A673 (cell line): ENCODE measurements around the gene PTPN23. TPM values are rescaled to one million over a fixed set of nuclear protein-coding genes. Genes with fewer than 3 reads are reported as not detected.

Experiments
- BruUV-seq: library from RNA; stranded (reverse); fragments of 400-500 nt; replicated peaks from 2 replicates; lab custom pipeline; 2021; lab: Mats Ljungman, UMichigan
- CTCF ChIA-PET: fragments of 300-600 bp; sonication (Branson Sonifier 250); formaldehyde crosslinking; loops from one replicate; lab custom pipeline; 2022; ENCODE audit warnings: antibody characterized with exemption; lab: Charles Lee
- POLR2A ChIA-PET: fragments of 300-600 bp; sonication (Branson Sonifier 250); formaldehyde crosslinking; loops from one replicate; lab custom pipeline; 2022; ENCODE audit warnings: antibody characterized with exemption; ENCODE audit not compliant: low non-redundant PET; lab: Charles Lee
- DNase-seq: peaks from one replicate; pipeline ENCODE4 v3.0.0-alpha.2; 2015; ENCODE audit warnings: low spot score
- H3K27ac ChIP-seq: fragments of 200-600 bp; sonication (generic); 2 replicates; pipeline ENCODE4 v1.5.1; 2016; ENCODE audit warnings: mixed run types, low read depth, mild to moderate bottlenecking, mixed read lengths, antibody characterized with exemption, low read length; ENCODE audit not compliant: poor library complexity, severe bottlenecking
- H3K27me3 ChIP-seq: fragments of 200-600 bp; sonication (generic); replicated peaks from 2 replicates; pipeline ENCODE4 v1.6.1; 2017; ENCODE audit warnings: mixed run types, low read depth, mild to moderate bottlenecking, mixed read lengths, antibody characterized with exemption, low read length; ENCODE audit not compliant: insufficient read depth, poor library complexity
- H3K36me3 ChIP-seq: fragments of 200-600 bp; sonication (generic); 2 replicates; pipeline ENCODE4 v1.6.1; 2016; ENCODE audit warnings: mixed run types, mild to moderate bottlenecking, mixed read lengths, antibody characterized with exemption, low read length; ENCODE audit not compliant: insufficient read depth, poor library complexity, severe bottlenecking
- H3K4me1 ChIP-seq: fragments of 200-600 bp; sonication (generic); 2 replicates; pipeline ENCODE4 v1.6.1; 2017; ENCODE audit warnings: mixed run types, mild to moderate bottlenecking, mixed read lengths, antibody characterized with exemption, low read length; ENCODE audit not compliant: insufficient read depth, poor library complexity, severe bottlenecking
- H3K4me3 ChIP-seq: fragments of 200-600 bp; sonication (generic); 2 replicates; pipeline ENCODE4 v1.5.1; 2016; ENCODE audit warnings: low read depth, mixed run types, mild to moderate bottlenecking, mixed read lengths, low read length; ENCODE audit not compliant: poor library complexity, severe bottlenecking
- H3K9me3 ChIP-seq: fragments of 200-600 bp; sonication (generic); 2 replicates; pipeline ENCODE4 v1.6.1; 2016; ENCODE audit warnings: mixed run types, low read depth, mild to moderate bottlenecking, mixed read lengths, antibody characterized with exemption, low read length; ENCODE audit not compliant: poor library complexity, severe bottlenecking
- CTCF ChIP-seq: fragments of 300-800, 200-600 bp; sonication (generic); conservative IDR thresholded peaks from 2 replicates; pipeline ENCODE4 v1.5.1; 2017; ENCODE audit warnings: low read depth, mild to moderate bottlenecking, antibody characterized with exemption, low read length, moderate library complexity, mixed read lengths
- EZH2 ChIP-seq: fragments of 200-600 bp; sonication (generic); IDR thresholded peaks from 2 replicates; pipeline ENCODE4 v1.6.1; 2017; ENCODE audit warnings: borderline replicate concordance, low read depth, mild to moderate bottlenecking, mixed read lengths, antibody characterized with exemption, low read length; ENCODE audit not compliant: poor library complexity, severe bottlenecking
- intact Hi-C: fragments of 100-400 bp; cut with micrococcal nuclease; formaldehyde crosslinking; loops from one replicate; pipeline ENCODE4 v1.10.0; 2022; ENCODE audit not compliant: unreplicated experiment
- total RNA-seq: library from RNA; stranded (reverse); gene quantifications from 2 replicates; pipeline ENCODE4 v1.2.3, GENCODE V29; 2021

The PTPN23 gene
- total RNA-seq, 1 experiment from 2014 or later, result 24.0 TPM

GRCh38 chr3:47423548-47424145, 42.8 kb downstream of the PTPN23 start:
- POLR2A ChIA-PET, result no interaction called here
- TF ChIP-seq CTCF (no peak), EZH2 (no peak)
- Histone ChIP-seq H3K27me3 (no peaks in the 10 kb centered on the region), H3K27ac (no peak overlapping the region), H3K9me3 (no peaks in the 10 kb centered on the region), H3K4me1 (no peaks in the 10 kb centered on the region), H3K36me3 (peaks cover 5% of the 10 kb centered on the region), H3K4me3 (no peak overlapping the region)
- intact Hi-C loops, result loop anchor here (5.0 kb wide), 1 partner anchor 54 kb away; the partner anchor contains the start of gene SCAP
- BruUV-seq, result no TSS peak
- no peak for DNase-seq
- CTCF ChIA-PET, result no interaction called here

GRCh38 chr3:47424434-47425382, 43.9 kb downstream of the PTPN23 start:
- no peak overlapping the region for H3K27ac ChIP-seq
- H3K36me3 ChIP-seq, result peaks cover 5% of the 10 kb centered on the region
- TF ChIP-seq CTCF, result no peak
- no peak for TF ChIP-seq EZH2
- H3K9me3 ChIP-seq, result no peaks in the 10 kb centered on the region
- H3K4me3 ChIP-seq, result no peak overlapping the region
- ChIA-PET CTCF (no interaction called here), POLR2A (no interaction called here)
- no peaks in the 10 kb centered on the region for H3K4me1 ChIP-seq
- no peak for DNase-seq
- intact Hi-C loops, result loop anchor here (5.0 kb wide), 1 partner anchor 53 kb away; the partner anchor contains the start of gene SCAP
- BruUV-seq, result no TSS peak
- H3K27me3 ChIP-seq, result no peaks in the 10 kb centered on the region

GRCh38 chr3:47425383-47425778, 44.6 kb downstream of the PTPN23 start:
- intact Hi-C loops, result no loop called here
- POLR2A ChIA-PET, result no interaction called here
- TF ChIP-seq EZH2, result no peak
- TF ChIP-seq CTCF, result no peak
- no peak for DNase-seq
- Histone ChIP-seq H3K36me3 (peaks cover 5% of the 10 kb centered on the region), H3K4me3 (no peak overlapping the region), H3K27me3 (no peaks in the 10 kb centered on the region), H3K27ac (no peak overlapping the region), H3K4me1 (no peaks in the 10 kb centered on the region), H3K9me3 (no peaks in the 10 kb centered on the region)
- BruUV-seq, result no TSS peak
- CTCF ChIA-PET, result no interaction called here
